GM12878 (cell line): ENCODE results near the gene TKT. TPM values are rescaled to one million over a fixed set of nuclear protein-coding genes. Genes with fewer than 3 reads are reported as not detected.

Experiments
- ATAC-seq: fragments of 200-7000 bp; cut with Tn5 transposase; 3 replicates; pipeline ENCODE4 v1.9.1; 2020; ENCODE audit warnings: mild to moderate bottlenecking, moderate library complexity
- BruUV-seq: library from RNA; stranded (reverse); fragments of 400-500 nt; replicated peaks from 2 replicates; lab custom pipeline; 2021; lab: Mats Ljungman, UMichigan
- CTCF ChIA-PET: fragments of 300-600 bp; sonication (Branson Sonifier 250); formaldehyde crosslinking; extraction: SDS; loops from one replicate; lab custom pipeline; 2021; ENCODE audit warnings: inconsistent platforms; lab: Yijun Ruan, JAX
- POLR2A ChIA-PET: fragments of 350-600 bp; formaldehyde crosslinking; extraction: SDS; loops from one replicate; lab custom pipeline; 2021; ENCODE audit warnings: inconsistent platforms; lab: Charles Lee
- RAD21 ChIA-PET: fragments of 300-600 bp; sonication (Branson Sonifier 250); formaldehyde crosslinking; loops from one replicate; lab custom pipeline; 2023; ENCODE audit warnings: antibody characterized with exemption; ENCODE audit not compliant: unreplicated experiment; lab: Charles Lee
- SMC1A ChIA-PET: fragments of 300-600 bp; sonication (Branson Sonifier 250); formaldehyde crosslinking; loops from one replicate; lab custom pipeline; 2023; ENCODE audit not compliant: unreplicated experiment, uncharacterized antibody; lab: Charles Lee
- DNase-seq: peaks from one replicate; pipeline ENCODE4 v3.0.0-alpha.2; 2011; ENCODE audit warnings: low read depth, low spot score
- FAIRE-seq: peaks from 3 replicates; lab custom pipeline; 2011; peaks lifted over from hg19 to GRCh38; lab: Jason Lieb, UNC
- H2AFZ ChIP-seq: 2 replicates; pipeline ENCODE4 v1.6.0; 2011; ENCODE audit warnings: low read depth, low read length, control low read depth; ENCODE audit not compliant: control insufficient read depth
- H3K27ac ChIP-seq: 2 replicates; pipeline ENCODE4 v1.5.1; 2011; ENCODE audit warnings: control low read depth; ENCODE audit not compliant: control insufficient read depth, insufficient read depth
- H3K27me3 ChIP-seq, 2 experiments: replicated peaks in 1 of 2; 2 replicates each; pipeline versions ENCODE4 v1.6.0 to v1.6.1; 2011; ENCODE audit warnings: low read length in 1 of 2; ENCODE audit not compliant: control insufficient read depth in 2 of 2, insufficient read depth in 2 of 2
- H3K36me3 ChIP-seq, 2 experiments: 2 replicates each; pipeline ENCODE4 v1.5.1; 2011; ENCODE audit warnings: low read length in 1 of 2; ENCODE audit not compliant: control insufficient read depth in 2 of 2, insufficient read depth in 2 of 2
- H3K4me1 ChIP-seq: 2 replicates; pipeline ENCODE4 v1.6.1; 2011; ENCODE audit warnings: mild to moderate bottlenecking, low read length, moderate library complexity, mixed read lengths; ENCODE audit not compliant: control insufficient read depth, insufficient read depth
- H3K4me2 ChIP-seq: 2 replicates; pipeline ENCODE4 v1.6.0; 2011; ENCODE audit warnings: control low read depth; ENCODE audit not compliant: control insufficient read depth, insufficient read depth
- H3K4me3 ChIP-seq: fragments of 200-600 bp; sonication (generic); 2 replicates; pipeline ENCODE4 v1.5.1; 2016
- H3K79me2 ChIP-seq: 2 replicates; pipeline ENCODE4 v1.6.0; 2011; ENCODE audit warnings: low read length; ENCODE audit not compliant: control insufficient read depth, insufficient read depth
- H3K9ac ChIP-seq: 2 replicates; pipeline ENCODE4 v1.8.0; 2011; ENCODE audit warnings: low read length, control low read depth, mixed read lengths; ENCODE audit not compliant: control insufficient read depth, insufficient read depth
- H3K9me3 ChIP-seq: replicated peaks from 3 replicates; pipeline ENCODE4 v1.5.1; 2011; ENCODE audit warnings: mild to moderate bottlenecking, low read length; ENCODE audit not compliant: control insufficient read depth, insufficient read depth
- H4K20me1 ChIP-seq: 2 replicates; pipeline ENCODE4 v1.6.0; 2011; ENCODE audit not compliant: control insufficient read depth, insufficient read depth
- ATF7 ChIP-seq: fragments of 450-650 bp; IDR thresholded peaks from 2 replicates; pipeline ENCODE4 v1.6.1; 2016; ENCODE audit warnings: low read depth, mild to moderate bottlenecking
- CBFB ChIP-seq: IDR thresholded peaks from 2 replicates; pipeline ENCODE4 v1.6.1; 2016; ENCODE audit warnings: antibody characterized with exemption, low read depth
- DPF2 ChIP-seq: fragments of 450-650 bp; IDR thresholded peaks from 2 replicates; pipeline ENCODE4 v1.6.1; 2017; ENCODE audit warnings: mild to moderate bottlenecking
- EP300 ChIP-seq, 2 experiments: fragments of 150-350 bp in 1 of 2; IDR thresholded peaks; 2 replicates each; pipeline ENCODE4 v1.6.1; 2011 to 2012; ENCODE audit warnings: low read depth in 2 of 2, low read length in 2 of 2, borderline replicate concordance in 1 of 2, improper control_type of control experiment in 1 of 2, inconsistent platforms in 1 of 2; ENCODE audit not compliant: control insufficient read depth in 1 of 2
- JUNB ChIP-seq: IDR thresholded peaks from 2 replicates; pipeline ENCODE4 v1.6.1; 2016; ENCODE audit warnings: antibody characterized with exemption, mild to moderate bottlenecking
- MLLT1 ChIP-seq: fragments of 450-650 bp; IDR thresholded peaks from 2 replicates; pipeline ENCODE4 v1.6.1; 2016; ENCODE audit warnings: mild to moderate bottlenecking
- MTA3 ChIP-seq: IDR thresholded peaks from 2 replicates; pipeline ENCODE4 v1.6.1; 2012; ENCODE audit warnings: low read length, inconsistent platforms, borderline replicate concordance
- NR2C2 ChIP-seq: IDR thresholded peaks from 2 replicates; pipeline ENCODE4 v1.6.1; 2011; ENCODE audit warnings: borderline replicate concordance, low read depth; ENCODE audit not compliant: control insufficient read depth, insufficient read length
- PAX5 ChIP-seq: IDR thresholded peaks from 2 replicates; pipeline ENCODE4 v1.6.1; 2011; ENCODE audit warnings: low read depth, low read length, borderline replicate concordance
- REST ChIP-seq: IDR thresholded peaks from 2 replicates; pipeline ENCODE4 v1.6.1; 2012; ENCODE audit warnings: mild to moderate bottlenecking, low read depth, low read length
- SKIL ChIP-seq: fragments of 450-650 bp; IDR thresholded peaks from 2 replicates; pipeline ENCODE4 v1.6.1; 2017; ENCODE audit warnings: mild to moderate bottlenecking, low read depth, inconsistent platforms; ENCODE audit not compliant: poor library complexity, severe bottlenecking
- TCF3 ChIP-seq: IDR thresholded peaks from 2 replicates; pipeline ENCODE4 v1.6.1; 2012; ENCODE audit warnings: low read depth, mild to moderate bottlenecking, low read length, borderline replicate concordance; ENCODE audit not compliant: insufficient read depth
- USF2 ChIP-seq: IDR thresholded peaks from 2 replicates; pipeline ENCODE4 v1.6.1; 2011; ENCODE audit warnings: low read depth, low read length, improper control_type of control experiment, borderline replicate concordance
- YY1 ChIP-seq: IDR thresholded peaks from 2 replicates; pipeline ENCODE4 v1.6.1; 2011; ENCODE audit warnings: low read depth, mild to moderate bottlenecking, low read length
- WGBS: methylation state at CpG from one replicate; pipeline ENCODE4 v1.1.6; 2016; ENCODE audit warnings: low lambda C conversion rate; ENCODE audit not compliant: insufficient replicate concordance, insufficient coverage; ENCODE audit errors: missing lambda C conversion rate; 5-methylcytosine and 5-hydroxymethylcytosine counted together
- in situ Hi-C: fragments of 300-500 bp; cut with MboI; formaldehyde crosslinking; loops from 9 replicates; pipeline ENCODE4 v1.14.3; 2018; ENCODE audit warnings: mixed read lengths
- intact Hi-C: fragments of 100-400 bp; cut with micrococcal nuclease; formaldehyde crosslinking; loops from one replicate; pipeline ENCODE4 v1.14.2; 2022; ENCODE audit not compliant: unreplicated experiment
- polyA plus RNA-seq, 11 experiments: library from polyadenylated mRNA; depleted of rRNA in 4 of 11; unstranded in 6 of 11; stranded (reverse) in 5 of 11; fragments of >200 nt; fragmentation: Nextera tagmentation in 4 of 11; fragmentation: Illumina TruSeq in 1 of 11; extraction: Ambion mirVana in 4 of 11; extraction: Trizol in 1 of 11; gene quantifications; 1 replicate in 1 of 11; 2 replicates in 10 of 11; pipeline versions ENCODE4 v1.2.1 to v1.2.3, GENCODE V29; 2011 to 2016; ENCODE audit warnings: inconsistent platforms in 2 of 11, missing spikeins in 2 of 11, low read depth in 1 of 11
- total RNA-seq, 4 experiments: library from RNA; depleted of rRNA in 3 of 4; stranded (reverse); fragments of >200 nt in 3 of 4; fragmentation: Illumina TruSeq in 1 of 4; extraction: Trizol in 1 of 4; gene quantifications; 2 replicates each; pipeline versions ENCODE4 v1.2.1 to v1.2.3, GENCODE V29; 2013 to 2021

Gene TKT
- total and polyA plus RNA-seq, 10 of the 15 experiments (the other 5 are each of a cell fraction or from before 2014, with no cell fraction given), result 56.4 to 385 (median 143) TPM

GRCh38 chr3:53191836-53192480, 63.9 kb downstream of the TKT start:
- ChIA-PET CTCF (interaction anchor here (0.7 to 4.8 kb wide), 12 partner anchors 9 to 82 kb away, joined by 3 to 54 read pairs (median 3); partner anchors contain the start of gene PRKCD), RAD21 (interaction anchor here (0.8 to 4.5 kb wide), 10 partner anchors 11 to 78 kb away, joined by 3 to 32 read pairs (median 4); partner anchors contain the start of gene TKT), POLR2A (interaction anchor here (1.0 to 1.7 kb wide), 8 partner anchors 11 to 77 kb away, joined by 3 to 6 read pairs (median 4); no protein-coding TSS in a partner anchor), SMC1A (interaction anchor here (0.6 to 3.2 kb wide), 17 partner anchors 11 to 78 kb away, joined by 3 to 24 read pairs (median 4); partner anchors contain the start of genes PRKCD and RFT1)
- 0 out of 2 replicates have a peak, but pooled peaks have one; percentile 8 for TF ChIP-seq YY1
- no peak for TF ChIP-seq JUNB
- TF ChIP-seq EP300 (IDR thresholded peaks at IDR 0.05; ENCODE audit: borderline replicate concordance in 1 of 2, control insufficient read depth in 1 of 2, low read depth in 2 of 2, low read length in 2 of 2), result no peak
- no peak for TF ChIP-seq SKIL
- no peak for TF ChIP-seq MTA3
- TF ChIP-seq ATF7, result no peak
- TF ChIP-seq MLLT1, result peak; percentile 79
- no peak for TF ChIP-seq PAX5
- TF ChIP-seq REST, result no peak
- TF ChIP-seq USF2, result no peak
- TF ChIP-seq TCF3, result no peak
- TF ChIP-seq CBFB, result no peak
- TF ChIP-seq DPF2, result no peak
- no peak for TF ChIP-seq NR2C2
- FAIRE-seq (no peak), ATAC-seq (no peak), DNase-seq (no peak)
- Histone ChIP-seq H3K4me1 (peaks cover 76% of the 10 kb centered on the region), H4K20me1 (no peaks in the 10 kb centered on the region), H2AFZ (no peak overlapping the region), H3K79me2 (peaks cover 2% of the 10 kb centered on the region), H3K27ac (peak overlapping the region; percentile 57), H3K36me3 (peaks cover 26 to 34% of the 10 kb centered on the region in 2 experiments), H3K4me2 (peak overlapping the region; percentile 11; the same call in 1 of the 2 replicates), H3K27me3 (no peaks in the 10 kb centered on the region), H3K9ac (0 out of 2 replicates have a peak overlapping the region, but pooled peaks have one; percentile 19), H3K9me3 (no peaks in the 10 kb centered on the region), H3K4me3 (no peak overlapping the region)
- in situ Hi-C loops (no loop called here), intact Hi-C loops (no loop called here)
- BruUV-seq, result no TSS peak
- 27% methylated on average over 16 of the region's 16 CpGs for WGBS
